NK-92 treated with Interleukin-12 subunit alpha and Interleukin-12 subunit beta, amount 100 ng/mL, for 24 hours (cell line): ENCODE data around the gene SLC25A20.
A peak's percentile ranks its signal among the peaks of the same experiment; 100 is the strongest.

Experiments
- DNase-seq: peaks from one replicate; lab custom pipeline; 2025; lab: John Stamatoyannopoulos, UW

The SLC25A20 gene

GRCh38 chr3:48897460-48898376 is 964 bp downstream of the SLC25A20 start:
- DNase-seq = no peak

GRCh38 chr3:48896936-48897335 is 1.7 kb downstream of the SLC25A20 start:
- no peak for DNase-seq

DNA sequence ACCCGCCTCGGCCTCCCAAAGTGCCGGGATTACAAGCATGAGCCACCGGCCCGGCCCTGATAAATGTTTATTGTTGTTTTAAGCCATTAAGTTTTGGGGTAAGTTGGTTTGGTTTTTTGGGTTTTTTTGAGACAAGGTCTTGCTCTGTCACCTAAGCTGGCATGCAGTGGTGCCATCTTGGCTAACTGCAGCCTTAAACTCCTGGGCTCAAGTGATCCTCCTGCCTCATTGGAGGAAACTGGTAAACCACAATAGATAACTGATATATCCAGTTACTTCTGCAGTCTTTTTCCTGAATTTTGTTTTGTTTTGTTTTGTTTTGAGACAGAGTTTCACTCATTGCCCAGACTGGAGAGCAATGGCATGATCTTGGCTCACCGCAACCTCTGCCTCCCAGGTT is 4.2 kb downstream of the SLC25A20 start:
- no peak for DNase-seq

- no peak for DNase-seq
Observed at GRCh38 chr3:48891606-48892005, 7.1 kb downstream of the SLC25A20 start.

GRCh38 chr3:48885753-48886152 is 12.9 kb downstream of the SLC25A20 start:
- no peak for DNase-seq

DNA sequence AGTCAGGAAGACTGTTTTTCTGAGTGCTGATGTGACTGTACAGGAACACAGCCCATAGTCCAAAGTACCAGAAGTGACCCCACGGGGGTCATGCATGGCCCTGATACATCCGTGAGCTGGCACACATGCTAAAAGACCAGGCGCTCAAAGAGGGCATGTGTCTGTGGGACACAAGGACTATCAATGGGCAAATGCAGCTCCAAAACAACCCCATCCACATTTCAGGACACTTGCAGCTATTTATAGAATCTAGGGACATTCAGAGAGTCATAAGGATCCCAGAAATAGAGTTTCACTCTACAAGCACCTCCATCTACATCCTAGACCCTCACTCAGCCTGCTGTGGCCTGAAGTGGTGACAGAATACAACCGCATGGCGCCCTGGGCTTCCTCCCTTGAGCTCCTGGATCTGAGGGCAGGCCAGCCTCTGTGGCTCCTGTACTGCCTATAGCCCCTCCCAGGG is 17.0 kb downstream of the SLC25A20 start:
- DNase-seq = no peak

GRCh38 chr3:48881006-48881405 is 17.7 kb downstream of the SLC25A20 start:
- DNase-seq = no peak

DNA sequence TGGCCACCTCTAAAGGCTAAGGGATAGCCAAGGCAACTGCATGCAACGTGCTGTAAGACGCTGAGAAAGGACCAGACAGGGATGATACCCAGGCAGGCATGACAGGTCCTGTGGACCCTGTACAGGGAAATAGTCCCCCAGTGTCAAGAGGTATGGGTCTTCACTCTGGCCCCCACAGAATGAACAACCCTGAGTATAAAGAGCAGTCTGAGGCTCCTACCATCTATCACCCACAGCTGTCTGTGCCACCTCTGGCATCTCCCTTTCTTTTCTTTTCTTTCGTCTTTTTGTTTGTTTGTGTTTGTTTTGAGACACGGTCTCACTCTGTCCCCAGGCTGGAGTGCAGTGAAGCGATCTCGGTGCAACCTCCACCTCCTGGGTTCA is 18.7 kb downstream of the SLC25A20 start:
- no peak for DNase-seq

DNA sequence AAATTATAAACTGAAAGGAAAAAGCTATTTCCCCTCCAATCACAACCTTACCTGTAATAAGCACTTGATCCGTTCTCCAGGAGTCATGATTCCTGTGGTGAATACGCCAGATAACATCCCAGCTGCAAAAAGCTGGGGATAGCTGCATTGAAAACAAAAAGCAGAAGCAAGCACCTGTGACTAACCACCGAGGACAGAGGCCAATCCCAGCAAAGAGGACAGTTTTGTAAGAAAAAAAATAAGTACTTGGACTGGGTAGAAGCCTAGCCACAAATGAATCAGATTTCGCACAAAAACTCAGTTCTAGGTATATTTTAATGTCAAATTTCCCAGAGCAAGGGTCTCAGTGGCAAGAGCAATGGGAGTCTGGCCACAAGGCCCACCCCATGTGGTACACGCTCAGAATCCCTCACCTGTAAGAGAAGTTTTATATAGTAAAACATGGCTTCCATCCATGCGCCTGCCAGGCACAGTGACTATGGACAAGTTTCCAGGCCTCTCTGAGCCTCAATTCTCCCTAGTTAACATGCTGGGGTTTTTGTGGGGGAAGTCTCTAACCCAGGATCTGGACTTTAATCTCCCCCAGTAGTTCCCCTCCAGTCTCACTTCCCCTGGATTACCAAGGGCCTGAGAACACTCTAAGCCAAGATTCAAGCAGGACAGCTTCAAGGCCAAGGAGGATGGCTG is 19.2 kb downstream of the SLC25A20 start:
- no peak for DNase-seq

DNA sequence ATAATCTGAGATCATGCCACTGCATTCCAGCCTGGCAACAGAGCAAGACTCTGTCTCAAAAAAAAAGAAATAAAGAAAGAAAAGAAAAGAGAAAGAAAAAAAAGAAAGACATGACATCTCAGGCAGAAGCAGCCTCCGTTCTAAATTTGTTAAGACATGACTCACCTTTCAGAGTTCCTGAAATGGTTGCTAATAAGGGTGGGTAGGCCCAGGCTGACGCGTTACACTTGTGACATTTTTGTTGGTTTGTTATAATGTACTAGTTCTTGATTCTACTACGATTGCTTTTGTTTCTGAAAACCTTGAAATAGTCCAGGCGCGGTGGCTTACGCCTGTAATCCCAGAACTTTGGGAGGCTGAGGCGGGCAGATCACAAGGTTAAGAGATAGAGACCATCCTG is 21.0 kb downstream of the SLC25A20 start:
- no peak for DNase-seq

GRCh38 chr3:48863122-48863521 is 35.6 kb downstream of the SLC25A20 start:
- no peak for DNase-seq

GRCh38 chr3:48859206-48859605 is 39.5 kb downstream of the SLC25A20 start:
- DNase-seq = no peak

DNA sequence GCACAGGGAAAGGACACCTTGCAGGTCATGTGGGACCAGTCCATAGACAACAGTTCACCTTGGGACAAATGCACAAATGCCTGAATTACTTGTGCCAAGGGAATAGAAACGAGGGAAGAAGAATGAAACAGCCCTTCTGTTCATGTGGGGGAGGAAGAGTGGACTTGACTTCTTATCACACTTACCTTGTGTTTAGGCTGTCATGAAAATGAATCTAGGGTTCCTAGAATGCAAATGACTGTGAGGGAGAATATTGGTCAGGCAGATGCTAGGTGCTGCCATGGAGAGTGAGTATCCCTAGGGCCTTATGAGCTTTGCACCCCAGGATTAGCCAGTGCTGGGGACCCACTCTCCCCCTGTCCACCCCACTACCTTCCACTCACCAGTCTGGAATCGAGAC is 40.0 kb downstream of the SLC25A20 start:
- DNase-seq = no peak

DNA sequence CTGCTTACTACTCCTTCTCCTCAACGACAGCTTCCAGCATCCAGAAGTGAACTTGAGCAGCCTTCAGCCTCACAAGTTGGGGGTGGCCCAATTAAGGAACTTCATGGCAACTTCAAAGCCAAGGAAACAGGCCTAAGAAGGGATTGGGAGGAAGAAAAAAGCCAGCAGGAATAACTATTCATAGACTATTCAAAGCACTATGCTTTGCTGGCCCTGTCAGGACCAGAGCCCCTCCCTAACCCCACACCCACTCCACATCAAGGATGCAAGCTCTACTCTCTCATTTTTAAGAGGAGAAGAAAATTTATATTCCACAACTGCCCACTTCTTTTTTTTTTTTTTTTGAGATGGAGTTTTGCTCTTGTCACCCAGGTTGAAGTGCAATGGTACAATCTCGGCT is 41.0 kb downstream of the SLC25A20 start:
- DNase-seq = no peak

GRCh38 chr3:48856469-48856868 is 42.2 kb downstream of the SLC25A20 start:
- no peak for DNase-seq

DNA sequence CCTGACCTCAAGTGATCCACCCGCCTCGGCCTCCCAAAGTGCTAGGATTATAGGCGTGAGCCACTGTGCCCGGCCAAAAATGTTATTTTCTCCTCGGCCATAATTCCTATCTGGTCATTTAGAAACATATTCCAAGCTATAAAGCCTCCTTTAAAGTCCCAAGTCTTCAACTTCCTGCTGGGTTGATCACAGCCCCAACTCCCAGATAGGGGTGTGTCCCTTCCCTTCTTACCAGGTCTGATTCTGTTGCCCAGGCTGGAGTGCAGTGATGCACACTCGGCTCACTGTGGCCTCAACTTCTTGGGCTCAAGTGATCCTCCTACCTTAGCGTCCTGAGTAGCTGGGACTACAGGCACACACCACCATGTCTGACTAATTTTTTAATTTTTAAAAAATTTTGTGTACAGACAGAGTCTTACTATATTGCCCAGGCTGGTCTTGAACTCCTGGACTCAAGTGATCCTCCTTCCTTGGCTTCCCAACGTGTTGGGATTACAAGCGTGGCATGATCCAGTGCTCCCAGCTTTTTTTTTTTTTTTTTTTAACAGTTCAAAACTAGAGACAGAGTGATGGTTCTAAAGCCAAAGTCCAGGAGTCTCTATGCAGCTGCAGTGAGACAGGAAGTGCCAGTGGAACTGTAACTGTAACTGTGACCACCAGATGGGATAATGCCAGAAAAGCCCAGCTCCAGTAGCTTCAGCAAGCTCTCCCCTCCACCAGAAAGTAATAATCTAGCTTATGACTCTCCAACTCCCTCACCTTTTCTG is 42.8 kb downstream of the SLC25A20 start:
- no peak for DNase-seq

DNA sequence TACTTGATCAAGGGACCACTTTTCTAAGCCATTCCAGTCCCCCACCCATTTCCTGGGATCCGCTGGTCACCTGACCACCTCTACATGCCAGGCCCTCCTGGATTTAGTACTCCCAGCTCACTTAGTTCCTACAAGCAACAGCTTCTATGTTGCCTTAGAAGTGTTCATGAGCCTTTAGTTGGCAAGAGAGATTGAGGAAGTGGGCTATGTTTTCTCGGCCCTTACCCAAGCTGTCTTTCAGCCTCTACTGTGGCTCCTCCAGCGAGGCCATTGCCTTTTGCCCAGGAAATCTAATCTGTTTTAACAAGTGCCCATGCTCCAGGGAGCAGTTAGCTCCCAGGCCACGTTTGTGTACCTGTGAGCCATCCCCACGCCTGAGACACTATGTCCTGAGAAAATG is 46.5 kb downstream of the SLC25A20 start:
- no peak for DNase-seq

- no peak for DNase-seq
Observed at GRCh38 chr3:48851407-48851806, 47.3 kb downstream of the SLC25A20 start.

- no peak for DNase-seq
Observed at GRCh38 chr3:48848816-48849515, 49.7 kb downstream of the SLC25A20 start.

DNA sequence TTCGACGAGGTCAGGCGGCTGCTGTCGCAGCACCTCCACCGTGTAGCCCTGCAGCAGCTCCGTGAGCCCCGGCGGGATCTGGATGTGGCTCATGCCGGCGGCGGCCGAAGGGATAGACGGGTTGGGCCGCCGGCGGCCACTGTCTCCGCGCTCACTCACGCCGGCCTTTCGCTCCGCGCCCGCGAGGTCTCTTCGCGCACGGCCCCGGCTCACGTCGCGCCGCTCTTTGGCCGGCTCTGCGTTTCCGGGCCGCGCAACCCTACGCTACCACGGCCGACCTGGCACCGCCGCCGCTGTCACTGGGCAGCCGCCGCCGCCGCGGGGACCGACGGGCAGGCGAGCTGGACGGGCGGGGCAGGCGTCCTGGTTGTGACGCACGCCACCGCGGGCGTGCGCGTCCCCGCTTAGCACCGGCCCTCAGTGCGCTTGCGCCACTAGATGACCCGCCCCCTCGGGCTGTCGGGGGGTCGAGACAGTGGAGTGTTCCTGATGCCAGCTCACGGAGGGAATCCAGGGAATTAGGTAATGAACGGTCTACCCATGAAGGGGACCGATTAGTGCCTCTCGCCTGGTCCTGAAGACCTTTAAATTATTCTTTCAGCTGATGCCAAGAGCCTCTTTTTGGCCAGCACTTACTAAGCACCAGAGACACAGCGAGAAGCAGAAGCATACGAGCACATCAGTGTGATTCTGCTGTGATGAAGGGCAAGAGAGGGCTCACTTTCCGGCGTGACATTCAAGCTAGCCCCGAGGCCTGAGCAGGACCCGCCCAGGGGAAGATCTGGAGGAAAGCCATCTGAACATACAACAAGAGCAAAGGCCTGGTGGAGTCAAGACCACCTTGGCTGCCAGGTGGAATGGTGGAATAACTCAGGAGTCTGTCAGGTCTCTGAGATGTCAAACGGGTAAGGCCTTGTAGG is 50.9 kb downstream of the SLC25A20 start, which contains the start of gene PRKAR2A:
Gene PRKAR2A (minus strand): TSS at position 371 of the 920 bp plus-strand sequence. CDS start 278 bp downstream, at position 93.
- DNase-seq = peak; percentile 66

DNA sequence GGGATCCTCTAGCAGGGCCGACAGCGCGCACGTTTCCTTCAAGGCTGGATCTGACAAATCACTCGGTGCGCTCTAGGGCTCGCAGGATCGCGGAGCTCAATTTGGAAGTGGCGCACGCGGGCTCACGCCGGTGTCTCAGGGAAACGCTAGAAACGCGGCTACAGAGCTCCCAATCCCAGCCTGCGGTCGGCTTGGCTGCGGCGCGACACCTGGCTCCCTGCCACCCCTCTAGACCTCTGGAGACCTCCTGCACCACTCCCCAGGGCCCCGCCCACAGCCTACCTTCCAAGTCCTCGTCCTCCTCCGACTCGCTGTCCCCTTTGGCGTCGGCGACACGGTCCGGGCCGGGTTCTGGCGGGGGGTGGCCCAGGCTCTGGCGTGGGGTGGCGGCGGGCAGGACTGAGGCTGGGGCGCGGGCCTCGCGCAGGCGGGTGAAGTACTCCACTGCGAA is 51.6 kb downstream of the SLC25A20 start:
- DNase-seq = no peak
